GM10266 (cell line): ENCODE measurements around the gene ACTR2.
A peak's percentile ranks its signal among the peaks of the same experiment; 100 is the strongest.
"Not testable (repeated sequence)": the region's sequence is repeated elsewhere in the genome, so short reads cannot be mapped to it uniquely, and the experiment has no call there.

Experiments
- DNase-seq: peaks from one replicate; pipeline ENCODE4 v3.0.0; 2012; ENCODE audit errors: extremely low spot score
- TF ChIP-seq, protein P1 (sequence below): IDR thresholded peaks from 2 replicates; pipeline ENCODE4 v1.5.1; 2012; ENCODE audit warnings: mild to moderate bottlenecking, low read depth; ENCODE audit not compliant: control insufficient read depth, insufficient read depth; ENCODE audit errors: missing control alignments

Gene ACTR2

DNA sequence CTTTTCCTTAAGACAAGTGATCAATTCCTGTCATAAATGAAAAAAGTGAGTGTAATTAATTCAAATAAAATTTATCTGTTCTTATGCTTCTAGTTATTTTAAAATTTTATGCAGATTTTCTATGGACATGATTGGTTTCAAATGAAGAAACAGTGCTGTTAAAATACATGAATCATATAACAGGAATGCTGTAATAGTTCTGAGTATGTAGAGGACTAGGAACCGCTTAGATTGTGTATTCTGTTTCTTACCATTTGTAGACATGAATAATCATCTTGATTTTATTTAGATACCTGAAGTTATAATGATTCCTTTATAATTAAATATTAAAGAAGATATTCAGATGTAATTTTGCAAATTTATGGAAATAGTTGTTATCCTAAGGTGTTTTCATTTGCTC is 3.5 kb downstream of the ACTR2 start:
- no peak for DNase-seq

DNA sequence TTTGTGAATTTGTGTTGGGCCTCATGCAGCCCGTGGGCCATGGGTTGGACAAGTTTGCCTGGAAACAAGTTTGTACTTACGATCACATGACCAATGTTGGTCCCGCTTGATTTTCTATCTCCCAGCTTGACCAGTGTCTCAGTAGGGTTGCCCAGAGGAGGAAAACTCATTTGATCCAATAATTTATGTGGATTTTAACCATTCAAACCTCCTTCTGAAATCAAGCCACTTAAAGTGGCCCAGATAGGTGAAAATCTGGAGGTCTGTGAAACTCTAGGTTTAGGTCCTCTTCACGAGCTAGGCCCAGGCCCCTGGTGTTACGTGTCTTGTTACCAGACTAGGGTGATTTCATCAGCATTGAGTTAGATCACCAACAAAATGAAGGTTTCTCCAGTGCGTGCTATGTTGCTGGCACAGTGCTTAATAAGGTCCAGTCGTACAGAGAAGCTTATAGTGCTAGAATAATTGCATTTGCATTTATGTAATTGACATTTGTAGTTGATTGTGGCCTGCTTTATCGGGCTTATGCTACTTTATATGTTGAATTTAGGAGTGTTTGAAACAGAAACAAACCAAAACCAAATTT is 4.4 kb downstream of the ACTR2 start:
- TF ChIP-seq, protein P1, sequence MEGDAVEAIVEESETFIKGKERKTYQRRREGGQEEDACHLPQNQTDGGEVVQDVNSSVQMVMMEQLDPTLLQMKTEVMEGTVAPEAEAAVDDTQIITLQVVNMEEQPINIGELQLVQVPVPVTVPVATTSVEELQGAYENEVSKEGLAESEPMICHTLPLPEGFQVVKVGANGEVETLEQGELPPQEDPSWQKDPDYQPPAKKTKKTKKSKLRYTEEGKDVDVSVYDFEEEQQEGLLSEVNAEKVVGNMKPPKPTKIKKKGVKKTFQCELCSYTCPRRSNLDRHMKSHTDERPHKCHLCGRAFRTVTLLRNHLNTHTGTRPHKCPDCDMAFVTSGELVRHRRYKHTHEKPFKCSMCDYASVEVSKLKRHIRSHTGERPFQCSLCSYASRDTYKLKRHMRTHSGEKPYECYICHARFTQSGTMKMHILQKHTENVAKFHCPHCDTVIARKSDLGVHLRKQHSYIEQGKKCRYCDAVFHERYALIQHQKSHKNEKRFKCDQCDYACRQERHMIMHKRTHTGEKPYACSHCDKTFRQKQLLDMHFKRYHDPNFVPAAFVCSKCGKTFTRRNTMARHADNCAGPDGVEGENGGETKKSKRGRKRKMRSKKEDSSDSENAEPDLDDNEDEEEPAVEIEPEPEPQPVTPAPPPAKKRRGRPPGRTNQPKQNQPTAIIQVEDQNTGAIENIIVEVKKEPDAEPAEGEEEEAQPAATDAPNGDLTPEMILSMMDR: no peak
- DNase-seq: peak; percentile 49

More for the DNA sequence above, 3.5 kb downstream of the ACTR2 start:
- TF ChIP-seq, protein P1: no peak

DNA sequence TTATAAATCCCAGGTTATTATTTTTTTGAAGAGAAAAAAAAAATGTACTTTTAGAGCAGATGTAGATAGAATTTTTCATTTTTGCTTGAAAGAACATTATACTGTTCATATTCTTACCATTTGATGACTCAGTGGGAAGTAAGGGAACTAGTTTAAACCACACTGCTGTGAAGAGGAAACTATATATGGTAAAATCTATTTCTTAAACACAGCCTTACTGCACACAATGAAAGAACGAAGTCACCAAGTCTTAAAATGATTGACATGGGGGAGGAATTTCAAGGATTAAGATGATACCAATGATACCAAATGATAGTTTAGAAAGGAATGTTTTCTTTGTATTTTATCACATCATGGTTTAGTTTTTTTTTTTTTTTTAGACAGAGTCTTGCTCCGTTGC is 5.0 kb downstream of the ACTR2 start:
- DNase-seq: peak; percentile 45
- TF ChIP-seq, protein P1: no peak

DNA sequence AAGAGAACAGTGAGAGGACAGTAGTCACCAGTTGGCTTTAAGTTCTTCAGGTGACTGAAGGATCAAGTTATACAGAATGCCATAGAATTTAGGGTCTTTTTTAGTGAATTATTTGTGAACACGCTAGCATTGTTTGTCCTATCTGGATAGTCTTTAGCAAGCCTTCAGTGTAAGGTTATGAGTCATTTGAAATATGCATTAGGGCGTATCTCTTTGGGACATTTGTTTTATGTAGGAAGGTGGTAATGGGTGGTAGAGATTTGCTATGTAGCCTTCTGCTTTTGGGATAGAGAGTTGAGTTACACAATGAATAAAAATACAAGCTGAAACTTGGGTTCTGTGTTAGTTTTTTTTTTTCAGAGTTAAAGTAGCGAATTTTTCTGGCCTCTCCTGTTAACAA is 13.0 kb downstream of the ACTR2 start:
- no peak for DNase-seq
- TF ChIP-seq, protein P1: no peak

DNA sequence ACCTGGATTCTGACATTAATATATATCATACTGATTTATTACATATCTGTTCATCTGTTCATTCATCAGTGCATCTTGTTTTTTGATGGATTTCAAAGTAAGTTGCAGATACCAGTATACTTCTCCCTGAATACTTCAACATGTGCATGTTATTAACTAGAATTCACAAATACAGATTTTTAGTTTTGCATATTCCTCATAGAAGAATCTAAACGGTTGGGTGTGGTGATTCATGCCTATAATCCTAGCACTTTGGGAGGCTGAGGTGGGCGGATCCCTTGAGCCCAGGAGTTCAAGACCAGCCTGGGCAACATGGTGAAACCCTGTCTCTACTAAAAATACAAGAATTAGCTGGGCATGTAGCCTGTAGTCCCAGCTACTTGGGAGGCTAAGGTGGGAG is 16.8 kb downstream of the ACTR2 start:
- not testable (repeated sequence) for DNase-seq

DNA sequence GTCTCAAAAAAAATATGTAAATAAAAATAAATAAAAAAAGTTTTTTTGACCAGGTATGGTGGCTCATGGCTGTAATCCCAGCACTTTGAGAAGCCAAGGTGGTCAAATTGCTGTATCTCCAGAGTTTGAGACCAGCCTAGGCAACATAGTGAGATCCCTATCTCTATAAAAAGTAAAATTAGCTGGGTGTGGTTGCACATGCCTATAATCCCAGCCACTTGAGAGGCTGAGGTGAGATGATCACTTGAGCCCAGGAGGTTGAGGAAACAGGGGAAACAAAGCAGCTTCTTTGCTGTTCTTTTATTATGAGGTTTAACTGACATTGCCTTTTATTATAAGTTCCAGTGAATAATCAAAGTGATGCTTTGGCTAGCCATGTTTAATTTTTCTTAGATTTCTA is 25.0 kb downstream of the ACTR2 start:
- TF ChIP-seq, protein P1: no peak
- no peak for DNase-seq

DNA sequence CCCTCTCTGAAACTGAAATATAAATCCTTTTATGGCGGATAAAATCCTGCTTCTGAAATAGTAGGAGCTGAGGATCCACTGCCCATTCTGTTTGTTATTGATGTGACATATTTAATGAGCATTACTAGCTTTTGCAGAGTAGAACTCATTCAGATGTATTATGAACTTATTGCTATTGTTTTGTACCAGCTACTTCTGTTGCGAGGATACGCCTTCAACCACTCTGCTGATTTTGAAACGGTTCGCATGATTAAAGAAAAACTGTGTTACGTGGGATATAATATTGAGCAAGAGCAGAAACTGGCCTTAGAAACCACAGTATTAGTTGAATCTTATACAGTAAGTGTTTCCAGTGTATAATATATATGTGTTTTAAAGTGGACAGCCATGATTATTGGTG is 27.7 kb downstream of the ACTR2 start:
- no peak for DNase-seq
- TF ChIP-seq, protein P1: no peak

DNA sequence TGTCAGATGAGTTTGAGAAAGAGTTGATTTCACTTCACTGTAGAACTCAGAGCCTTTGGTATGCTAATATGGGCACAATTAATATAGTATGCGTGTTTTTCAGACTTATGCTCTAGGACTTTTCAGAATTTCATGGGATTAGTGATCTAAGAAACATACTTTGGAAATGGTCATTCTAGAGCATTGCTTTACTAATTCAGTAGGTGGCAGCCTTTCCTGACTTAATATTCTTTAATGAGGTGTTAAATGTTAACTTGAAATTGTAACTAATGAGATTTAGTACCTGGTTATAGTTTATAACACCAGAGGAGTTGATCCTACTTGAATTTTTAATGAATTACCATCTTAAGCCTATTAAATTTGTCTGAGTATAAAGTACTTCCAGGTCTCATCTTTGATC is 28.4 kb downstream of the ACTR2 start:
- no peak for DNase-seq
- TF ChIP-seq, protein P1: peak; percentile 23

DNA sequence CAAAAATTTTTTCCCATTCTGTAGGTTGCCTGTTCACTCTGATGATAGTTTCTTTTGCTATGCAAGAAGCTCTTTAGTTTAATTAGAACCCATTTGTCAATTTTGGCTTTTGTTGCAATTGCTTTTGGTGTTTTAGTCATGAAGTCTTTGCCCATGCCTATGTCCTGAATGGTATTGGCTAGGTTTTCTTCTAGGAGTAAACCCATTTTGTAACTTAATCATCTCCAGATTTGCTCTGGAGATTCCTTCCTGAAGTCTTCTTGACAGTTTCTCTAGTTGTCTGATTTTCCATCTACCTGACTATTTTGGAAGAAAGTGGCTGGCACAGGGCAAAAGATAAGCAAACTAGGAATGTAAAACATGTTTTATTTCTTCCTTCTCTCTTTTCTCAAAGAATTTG is 30.2 kb downstream of the ACTR2 start:
- not testable (repeated sequence) for DNase-seq
